NCI-H146 treated with DMSO at 0.1 percent for 48 hours (cell line): ENCODE results near the gene RRP8.

Experiments
- DNase-seq: peaks from one replicate; lab custom pipeline; 2025; ENCODE audit not compliant: unreplicated experiment; lab: John Stamatoyannopoulos, UW

The RRP8 gene

DNA sequence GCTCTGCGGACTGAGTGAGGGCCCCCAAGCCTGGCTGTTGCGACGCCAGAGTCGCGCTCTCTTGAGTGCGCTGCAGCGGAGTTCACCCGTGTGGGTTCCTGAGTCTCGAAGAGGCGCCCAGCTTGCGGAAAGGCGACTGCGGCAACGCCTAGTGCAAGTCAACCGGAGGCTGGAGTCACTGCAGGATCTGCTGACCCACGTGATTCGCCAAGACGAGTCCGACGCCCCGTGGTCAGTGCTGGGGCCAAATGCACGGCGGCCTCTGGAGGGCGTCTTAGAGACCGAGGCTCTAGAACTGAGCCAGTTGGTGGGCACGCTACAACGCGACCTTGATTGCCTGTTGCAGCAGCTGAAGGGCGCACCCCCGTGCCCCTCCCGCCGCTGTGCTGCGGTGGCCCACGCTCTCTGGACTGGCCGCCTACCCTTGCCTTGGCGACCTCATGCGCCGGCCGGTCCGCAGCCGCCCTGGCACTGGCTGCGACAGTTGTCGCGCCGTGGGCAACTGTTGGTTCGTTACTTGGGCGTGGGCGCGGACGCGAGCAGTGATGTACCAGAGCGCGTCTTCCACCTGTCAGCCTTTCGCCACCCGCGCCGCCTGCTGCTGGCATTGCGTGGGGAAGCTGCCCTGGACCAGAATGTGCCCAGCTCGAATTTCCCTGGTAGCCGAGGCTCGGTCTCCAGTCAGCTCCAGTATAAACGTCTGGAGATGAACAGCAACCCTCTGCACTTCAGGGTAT lies 32.6 kb downstream of the RRP8 start:
- DNase-seq: no peak

DNA sequence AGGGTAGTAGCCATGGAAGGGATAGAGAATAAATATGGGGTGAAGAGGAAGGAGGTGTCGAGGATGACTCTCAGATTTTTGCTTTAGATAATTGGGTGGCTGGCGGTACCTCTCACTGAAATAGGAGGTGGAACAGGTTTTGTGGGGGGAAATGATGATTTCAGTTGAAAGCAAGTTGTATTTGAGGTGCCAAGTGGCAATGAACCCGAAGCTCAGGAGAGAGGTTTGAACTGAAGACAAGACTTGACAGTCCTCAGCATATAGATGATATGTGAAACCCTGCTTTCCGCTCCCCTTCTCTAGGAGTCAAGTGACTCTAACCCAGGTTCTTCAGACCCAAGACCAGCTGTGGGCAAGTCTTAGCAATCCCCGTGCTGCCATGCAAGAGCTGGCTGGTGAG lies 33.7 kb downstream of the RRP8 start:
- DNase-seq: no peak

DNA sequence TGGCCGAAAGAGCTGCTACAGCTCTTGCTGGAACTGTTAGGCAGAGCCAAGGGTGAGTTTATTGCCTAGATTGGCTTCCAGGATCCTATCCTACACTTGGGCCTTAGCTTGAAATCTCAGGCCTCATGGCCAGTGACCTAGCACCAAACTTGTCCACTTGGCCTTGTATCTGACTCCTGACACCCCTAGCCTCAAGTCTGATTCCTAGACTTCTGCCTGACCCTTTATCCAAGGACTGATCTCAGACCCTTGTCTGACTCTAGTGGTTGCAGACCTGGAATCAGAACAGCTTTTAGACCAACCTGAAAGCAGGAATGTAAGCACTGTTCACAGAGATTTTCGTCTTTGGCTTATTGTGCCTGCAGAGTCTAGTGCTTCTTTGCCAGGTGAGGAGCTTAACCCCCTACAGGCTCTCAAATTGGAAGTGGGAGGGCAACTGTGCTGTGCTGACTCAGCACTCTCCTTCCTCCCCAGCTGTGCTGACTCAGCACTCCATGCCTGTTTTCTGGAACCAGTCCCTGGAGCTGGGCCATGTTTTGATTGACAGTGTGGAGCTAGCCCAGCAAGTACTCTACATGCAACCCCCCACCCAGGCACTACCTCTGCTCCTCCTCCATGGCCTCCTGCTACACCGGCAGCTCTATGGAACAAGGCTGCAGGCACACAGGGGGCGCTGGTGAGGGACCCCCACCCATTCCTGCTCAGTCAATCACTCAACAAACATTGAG lies 35.1 kb downstream of the RRP8 start:
- no peak for DNase-seq

DNA sequence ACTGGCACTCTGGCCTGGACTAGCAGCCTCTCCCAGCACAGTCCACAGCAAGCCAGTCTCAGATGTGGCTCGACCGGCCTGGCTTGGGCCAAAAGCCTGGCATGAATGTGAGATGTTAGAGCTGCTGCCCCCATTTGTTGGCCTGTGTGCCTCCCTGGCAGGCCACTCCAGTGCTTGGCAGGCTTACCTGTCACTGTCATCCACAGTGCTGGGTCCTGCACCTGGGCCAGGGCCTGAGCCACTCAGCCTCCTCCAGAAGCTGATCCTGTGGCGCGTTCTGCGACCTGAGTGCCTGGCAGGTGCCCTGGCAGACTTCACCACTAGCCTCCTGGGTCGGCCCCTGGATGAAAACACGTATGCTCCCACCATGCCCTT lies 36.1 kb downstream of the RRP8 start:
- DNase-seq: no peak

DNA sequence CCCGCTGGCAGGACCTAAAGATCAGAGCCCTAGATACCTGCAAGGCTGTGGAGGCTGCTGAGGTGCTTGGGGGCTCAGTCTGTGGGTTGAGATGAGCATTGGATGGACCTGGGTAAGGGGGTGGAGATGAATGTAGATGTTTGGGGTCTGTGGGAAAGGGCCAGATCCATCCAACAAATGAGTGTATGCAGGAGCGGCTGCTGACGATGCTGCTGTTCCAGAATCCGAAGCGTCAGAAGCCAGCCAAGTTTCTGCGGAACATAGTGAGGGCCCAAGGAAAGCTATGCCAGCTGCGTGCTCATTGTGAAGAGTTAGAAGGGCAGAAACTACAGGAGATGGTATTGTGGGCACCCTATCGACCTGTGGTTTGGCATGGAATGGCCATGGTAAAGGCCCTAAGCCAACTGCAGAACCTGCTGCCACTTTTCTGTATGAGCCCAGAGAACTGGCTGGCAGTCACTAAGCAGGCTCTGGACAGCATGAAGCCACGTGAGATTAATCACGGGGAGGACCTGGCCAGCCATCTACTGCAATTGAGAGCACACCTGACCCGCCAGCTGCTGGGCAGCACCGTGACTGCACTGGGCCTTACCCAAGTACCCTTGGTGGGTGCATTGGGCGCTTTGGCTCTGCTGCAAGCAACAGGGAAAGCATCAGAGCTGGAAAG lies 36.6 kb downstream of the RRP8 start:
- DNase-seq: no peak

DNA sequence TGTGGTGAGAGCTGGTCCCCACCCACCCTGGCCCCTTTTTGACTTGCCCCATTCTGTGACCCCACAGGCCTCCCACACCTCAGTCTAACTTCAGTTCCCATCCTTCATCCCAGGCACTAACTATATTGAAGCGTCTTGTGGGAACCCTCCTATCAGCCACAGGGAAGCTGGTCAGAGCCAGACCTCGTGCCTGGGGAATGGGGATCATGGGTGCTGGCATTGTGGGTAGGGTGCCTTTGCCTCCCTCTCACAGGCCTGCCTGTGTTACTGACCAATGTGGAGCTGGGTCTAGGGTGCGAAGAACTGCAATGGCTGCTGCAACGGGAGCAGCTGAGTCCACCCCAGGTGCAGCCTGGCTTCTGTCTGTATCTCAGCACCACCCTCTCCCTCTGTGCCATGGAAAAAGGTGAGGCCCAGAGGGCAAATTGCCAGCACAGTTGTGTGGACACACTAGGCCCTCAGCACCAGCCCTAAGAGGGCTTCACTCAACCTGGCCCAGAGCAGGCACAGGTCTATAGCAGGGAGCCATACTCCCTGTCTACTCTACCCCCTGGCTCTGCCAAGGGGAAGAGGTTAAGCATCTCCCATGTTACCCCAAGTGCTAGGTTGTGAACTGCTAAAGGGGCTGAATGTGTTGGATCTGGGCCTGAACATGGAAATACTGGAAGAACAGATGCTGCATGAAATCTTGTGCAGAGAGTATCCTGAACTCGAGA lies 37.3 kb downstream of the RRP8 start:
- DNase-seq: no peak

DNA sequence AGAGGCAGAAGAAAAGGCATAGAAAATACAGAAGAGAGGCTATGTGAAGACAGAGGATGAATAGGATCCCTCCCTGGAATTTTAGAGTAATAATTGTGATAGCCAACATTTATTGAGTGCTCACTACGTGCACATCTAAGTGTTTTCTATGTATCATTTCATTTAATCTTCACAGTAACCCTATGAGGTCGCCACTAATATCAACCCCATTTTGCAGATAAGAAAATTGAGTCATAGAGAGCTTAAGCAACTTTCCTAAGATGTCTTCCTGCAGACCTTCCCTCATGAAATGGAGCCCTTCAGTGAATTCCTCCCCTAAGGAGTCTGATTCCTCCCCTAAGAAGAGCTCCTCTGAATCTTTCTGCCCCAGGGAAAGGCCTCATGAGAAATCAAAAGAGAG lies 38.1 kb downstream of the RRP8 start:
- no peak for DNase-seq

DNA sequence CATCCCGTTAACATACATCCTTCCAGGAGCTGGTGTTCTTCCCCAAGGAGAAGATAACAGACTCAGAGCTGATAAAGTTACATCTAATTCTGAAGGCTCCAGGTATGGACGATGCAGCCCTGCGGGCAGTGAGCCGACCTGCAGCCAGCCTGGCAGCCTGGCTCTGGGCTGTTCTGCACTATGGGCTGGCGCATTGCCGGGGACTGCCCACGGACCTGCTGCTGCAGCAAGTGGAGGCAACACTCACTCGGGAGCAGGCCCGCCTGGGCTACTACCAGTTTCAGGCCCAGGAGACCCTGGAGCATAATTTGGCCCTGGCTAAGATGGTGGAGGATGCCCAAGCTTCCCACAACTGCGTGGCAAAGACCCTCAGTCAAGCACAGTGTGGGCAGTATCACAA lies 39.7 kb downstream of the RRP8 start:
- no peak for DNase-seq

DNA sequence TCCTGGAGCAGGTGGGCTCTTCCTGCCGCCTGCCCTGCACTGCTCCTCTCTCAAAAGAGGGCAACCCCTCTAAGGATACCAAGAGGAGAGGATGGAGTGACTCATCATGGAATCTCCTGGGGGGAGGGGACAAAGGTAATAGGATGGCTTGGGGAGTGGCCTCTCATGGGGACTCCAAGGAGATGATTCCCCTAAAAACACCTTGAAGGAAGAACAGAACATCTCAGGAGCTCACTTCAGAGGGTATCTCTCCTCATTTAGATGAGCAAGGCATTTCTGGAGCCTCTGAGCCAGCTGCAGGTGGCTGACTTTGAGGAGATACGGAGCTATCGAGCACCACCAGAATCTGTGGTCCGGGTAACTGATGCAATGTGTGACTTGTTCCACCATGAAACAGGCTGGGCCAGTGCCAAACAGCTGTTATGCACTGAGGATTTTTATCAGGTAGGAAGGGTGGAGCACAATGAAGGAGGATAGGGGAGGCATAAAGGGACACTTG lies 40.2 kb downstream of the RRP8 start:
- no peak for DNase-seq

DNA sequence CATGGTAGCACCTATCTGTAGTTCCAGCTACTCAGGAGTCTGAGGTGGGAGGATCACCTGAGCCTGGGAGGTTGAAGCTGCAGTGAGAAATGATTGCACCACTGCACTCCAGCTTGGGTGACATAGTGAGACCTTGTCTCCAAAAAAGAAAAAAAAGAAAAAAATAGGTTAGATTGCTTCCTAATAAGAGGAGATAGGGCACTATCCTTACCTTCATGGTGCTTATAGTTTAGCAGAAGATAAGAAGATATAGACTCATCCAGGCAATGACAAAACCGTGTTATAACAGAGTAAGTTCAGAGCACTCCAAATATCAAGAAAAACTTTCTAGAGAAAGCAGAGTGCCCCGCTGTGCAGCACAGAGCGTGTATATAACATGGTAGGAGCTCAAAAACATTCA lies 42.1 kb downstream of the RRP8 start:
- no peak for DNase-seq

DNA sequence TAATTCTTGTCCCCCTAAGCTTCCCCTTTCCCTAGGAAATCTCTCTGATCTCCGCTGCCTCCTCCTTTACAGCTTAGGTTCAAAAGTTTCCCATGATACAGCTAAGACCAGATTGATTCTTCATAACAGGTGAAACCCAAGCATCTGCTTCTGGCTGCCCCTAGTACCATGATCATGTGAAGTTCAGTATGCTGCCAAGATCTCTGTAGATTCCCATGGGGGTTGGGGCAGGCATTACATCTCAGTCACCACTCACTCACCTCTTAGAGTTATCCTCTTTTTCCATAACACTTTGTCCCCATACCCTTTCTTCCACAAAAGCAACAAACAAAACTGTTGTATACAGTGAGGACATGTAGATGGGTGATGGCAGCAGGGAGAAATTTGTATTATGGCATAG lies 44.0 kb downstream of the RRP8 start:
- DNase-seq: no peak

DNA sequence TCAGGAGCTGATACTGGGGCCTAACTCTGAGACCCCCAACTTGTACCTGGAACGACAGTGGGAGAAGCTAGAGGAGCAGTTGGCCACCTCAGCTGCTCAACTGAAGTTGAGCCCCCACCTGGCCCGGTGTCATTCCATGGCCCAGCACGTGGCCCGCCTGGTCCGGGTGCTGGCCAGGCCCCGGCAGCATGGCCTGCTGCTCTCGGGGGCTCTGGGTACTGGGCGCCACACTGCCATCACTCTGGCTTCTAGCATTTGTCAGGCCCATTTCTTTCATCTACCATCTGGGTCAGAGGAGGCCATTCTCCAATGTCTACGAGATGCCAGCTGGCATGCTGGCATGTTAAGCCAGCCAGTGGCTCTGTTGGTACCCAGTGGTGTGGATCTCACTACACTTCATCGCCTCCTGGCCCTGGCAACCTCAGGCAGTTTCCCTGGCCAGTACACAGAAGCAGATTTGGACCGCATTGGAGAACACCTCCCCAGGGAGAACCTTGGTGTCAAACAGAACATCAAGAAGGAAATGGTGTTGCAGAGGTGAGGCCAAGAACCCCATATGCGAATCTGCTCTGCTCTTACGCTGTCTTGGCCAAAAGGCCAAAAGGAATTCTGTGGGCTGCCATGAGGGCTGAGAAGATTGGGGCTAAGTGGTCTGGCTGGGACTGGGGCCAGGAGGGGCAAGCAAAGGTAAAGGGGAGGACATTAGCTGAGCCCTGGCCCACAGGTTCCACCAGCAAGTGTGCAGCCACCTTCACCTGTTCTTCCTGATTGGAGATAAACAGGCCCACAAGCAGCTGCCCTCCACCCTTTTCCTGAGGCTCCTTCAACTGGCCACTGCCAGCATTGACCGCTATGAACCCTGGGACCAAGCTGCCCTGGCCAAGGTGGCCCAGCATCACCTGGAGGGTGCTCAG lies 45.4 kb downstream of the RRP8 start:
- DNase-seq: no peak

DNA sequence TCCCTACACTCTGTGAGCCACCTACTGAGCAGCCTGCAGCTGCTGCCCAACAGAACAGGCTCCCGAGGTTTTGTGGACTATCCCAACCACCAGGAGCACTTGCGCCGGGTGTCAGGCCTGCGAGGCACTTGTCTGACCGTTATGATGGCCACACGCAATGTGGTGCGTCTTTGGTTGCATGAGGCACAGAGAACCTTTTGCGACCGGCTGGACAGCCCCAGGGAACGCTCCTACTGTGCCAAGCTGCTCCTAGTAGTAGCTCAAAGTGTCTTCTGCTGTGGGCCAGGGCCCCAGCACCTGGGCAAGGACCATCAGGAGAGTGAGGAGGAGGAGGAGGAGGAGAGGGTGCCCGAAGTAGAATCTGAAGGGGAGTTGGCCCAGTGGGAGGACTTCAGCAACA lies 46.4 kb downstream of the RRP8 start:
- no peak for DNase-seq

DNA sequence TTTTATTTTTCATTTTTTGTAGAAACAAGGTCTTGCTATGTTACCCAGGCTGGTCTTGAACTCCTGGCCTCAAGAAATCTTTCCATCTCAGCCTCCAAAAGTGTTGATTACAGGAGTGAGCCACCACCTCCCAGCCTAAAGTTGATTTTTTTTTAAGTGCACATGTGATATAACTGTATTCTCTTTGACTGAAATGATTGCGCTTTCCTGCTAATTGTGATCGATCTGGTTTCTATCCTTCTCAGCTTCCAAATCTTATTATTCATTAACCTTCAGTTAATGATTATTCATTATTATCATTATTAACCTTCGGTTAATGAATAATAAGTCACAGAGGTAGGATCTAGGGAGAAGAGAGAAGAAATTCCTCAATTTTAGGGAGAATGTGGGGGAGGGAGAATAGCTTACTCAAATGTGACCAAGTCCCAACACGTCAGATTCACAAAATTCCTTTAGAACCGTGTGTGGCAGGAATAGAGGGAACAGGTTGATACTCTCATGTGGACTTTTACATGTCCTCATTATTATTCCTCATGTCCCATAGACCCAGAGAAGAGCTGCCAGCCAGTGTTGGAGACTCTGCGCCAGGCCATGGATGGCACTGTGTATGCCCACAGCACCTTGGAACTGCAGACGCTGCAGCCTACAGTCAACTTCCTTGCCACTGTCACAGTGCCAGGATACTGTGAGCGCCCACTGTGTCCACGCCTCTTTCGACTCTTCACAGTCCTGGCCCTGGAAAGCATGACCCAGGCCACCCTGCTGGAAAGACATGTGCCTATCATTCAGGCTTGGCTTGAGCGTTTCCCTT lies 47.1 kb downstream of the RRP8 start:
- DNase-seq: no peak

DNA sequence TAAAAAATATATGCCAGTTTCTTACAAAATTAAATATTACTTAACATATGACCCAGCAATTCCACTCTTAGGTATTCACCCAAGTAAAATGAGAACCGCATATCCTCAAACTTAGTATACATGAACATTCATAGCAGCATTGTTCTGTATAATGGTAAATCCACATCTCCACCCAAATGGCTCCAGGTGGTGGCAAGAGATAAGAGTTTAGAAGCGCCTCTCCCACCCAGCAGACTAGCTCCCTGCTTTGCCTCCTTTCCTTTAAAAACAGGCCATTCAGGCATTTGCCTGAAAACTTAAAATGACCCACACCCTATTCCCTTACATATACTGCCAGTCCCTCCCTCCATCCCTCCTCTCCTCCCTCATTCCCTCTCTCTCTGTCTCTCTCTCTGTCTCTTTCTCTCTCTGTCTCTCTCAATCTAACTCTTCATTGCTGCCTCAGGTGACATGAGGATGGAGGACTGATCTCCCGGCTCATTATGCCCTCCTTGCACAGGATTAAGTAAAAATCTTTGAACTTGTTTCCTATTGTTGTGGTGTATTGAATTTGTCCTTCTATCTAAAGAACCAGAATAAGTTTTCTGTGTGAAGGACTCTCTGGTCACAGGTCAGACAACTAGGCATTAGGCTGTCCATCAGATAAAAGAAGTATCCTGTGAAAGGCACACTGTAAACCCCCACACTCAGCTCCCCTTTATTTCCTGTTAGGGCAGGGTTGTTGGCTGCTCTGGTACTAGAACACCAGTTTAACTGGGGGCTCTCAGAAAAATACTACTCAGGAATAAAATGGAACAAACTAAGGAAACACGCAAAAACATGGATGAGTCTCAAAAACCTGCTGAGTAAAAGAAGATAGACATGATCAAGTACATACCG lies 48.3 kb downstream of the RRP8 start:
- no peak for DNase-seq

DNA sequence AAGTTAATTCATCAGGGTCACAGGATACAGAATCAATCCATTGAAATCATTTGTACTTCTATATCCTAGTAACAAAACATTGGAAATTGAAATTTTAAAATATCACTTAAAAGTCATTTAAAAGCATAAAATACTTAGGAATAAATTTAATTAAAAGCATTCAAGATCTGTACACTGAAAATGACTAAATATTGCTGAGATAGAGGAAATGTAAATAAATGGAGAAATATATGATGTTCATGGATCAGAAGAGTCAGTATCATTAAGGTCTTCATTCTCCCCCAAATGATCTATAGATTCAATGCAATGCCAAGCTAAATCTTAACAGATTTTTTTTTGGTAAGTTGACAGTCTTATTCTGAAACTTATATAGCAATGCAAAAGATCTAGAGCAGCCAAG lies 49.8 kb downstream of the RRP8 start:
- DNase-seq: no peak

DNA sequence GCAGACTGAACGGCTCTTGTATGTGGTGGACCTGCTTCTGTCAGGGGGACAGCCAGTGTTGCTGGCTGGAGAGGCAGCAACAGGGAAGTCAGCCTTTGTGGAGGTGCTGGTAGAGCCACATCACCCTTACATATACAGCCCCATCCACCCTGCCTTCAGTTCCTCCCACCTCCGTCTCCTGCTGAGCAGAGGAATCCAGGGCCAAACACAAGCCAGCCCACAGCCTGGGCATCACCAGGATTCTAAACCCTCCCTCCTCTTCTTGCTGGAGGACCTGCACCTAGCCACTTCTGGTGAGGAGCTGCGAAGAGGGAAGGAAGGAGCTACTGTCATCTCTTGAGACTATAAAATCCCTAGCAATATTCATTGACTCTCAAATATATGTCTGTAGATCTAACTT lies 54.8 kb downstream of the RRP8 start:
- DNase-seq: no peak

DNA sequence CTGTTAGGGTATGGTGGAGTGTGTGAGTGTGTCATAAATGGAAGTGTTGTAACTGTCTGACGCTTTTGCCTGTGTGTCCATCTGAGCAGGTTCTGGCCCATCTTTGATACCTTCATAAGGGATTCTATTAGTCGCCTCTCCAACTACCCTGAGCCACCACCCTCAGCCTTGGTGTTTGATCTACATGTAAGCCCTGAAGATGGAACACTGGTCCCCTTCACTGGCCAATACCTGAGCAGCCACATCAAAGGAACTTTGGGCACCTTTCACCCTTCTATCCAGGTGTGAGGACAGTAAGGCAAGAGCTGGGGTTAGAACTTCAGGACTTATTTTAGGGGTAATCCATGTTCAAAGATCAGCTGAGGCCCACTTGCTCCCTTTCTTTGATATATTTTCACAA lies 55.3 kb downstream of the RRP8 start:
- DNase-seq: no peak

DNA sequence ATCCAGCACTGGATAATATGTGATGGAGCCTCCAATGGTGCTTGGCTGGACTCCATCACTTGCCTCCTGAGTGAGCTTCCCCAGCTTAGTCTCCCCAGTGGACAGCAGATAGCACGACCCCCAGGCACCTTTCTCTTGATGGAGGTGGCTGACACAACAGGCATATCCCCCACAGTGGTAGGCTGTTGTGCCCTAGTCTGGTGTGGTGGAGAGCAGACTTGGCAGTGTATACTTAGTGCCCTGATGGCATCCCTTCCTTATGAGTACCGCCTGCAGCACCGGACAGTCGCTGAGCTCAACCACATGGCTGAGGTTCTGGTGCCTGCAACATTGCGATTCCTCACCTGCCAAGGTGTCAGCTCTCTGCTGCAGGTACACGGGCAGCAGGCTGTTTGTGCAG lies 56.2 kb downstream of the RRP8 start:
- no peak for DNase-seq
